Endothelial cell of umbilical vein (primary cell): ENCODE measurements around the gene C16orf87. TPM values are rescaled to one million over a fixed set of nuclear protein-coding genes. Genes with fewer than 3 reads are reported as not detected.

Experiments used
- polyA plus RNA-seq, 4 experiments: library from polyadenylated mRNA; depleted of rRNA in 3 of 4; stranded (reverse) in 3 of 4; unstranded in 1 of 4; fragments of >200 nt; gene quantifications; 2 replicates each; pipeline versions ENCODE4 v1.2.1 to v1.2.3, GENCODE V29; 2011 to 2012; ENCODE audit warnings: missing spikeins in 1 of 4
- small RNA-seq: library from RNA; depleted of rRNA; stranded (forward); fragments of <200 nt; gene quantifications from one replicate; pipeline ENCODE3, GENCODE V24; 2012; ENCODE audit warnings: low replicate concordance, low read depth; ENCODE audit not compliant: insufficient read depth, insufficient read length
- total RNA-seq: library from RNA; stranded (reverse); gene quantifications from 2 replicates; pipeline ENCODE4 v1.2.3, GENCODE V29; 2021

Gene C16orf87
- total and polyA plus RNA-seq, 2 donors (not counting 3 experiments of a cell fraction or from before 2014, with no cell fraction given): 2.4 to 8.5 TPM

Small RNA genes within 50 kb of the gene (small RNA-seq; reads per million reads assigned to genes)
- gene AC007225.2: not detected

Other genes starting within 250 kb of the C16orf87 start
- gene SHCBP1, start 209.8 kb downstream of the C16orf87 start, total RNA-seq: 42.2 and 44.9 TPM in 2 replicates
- 9.3 and 13.9 TPM in 2 replicates for gene SHCBP1, start 209.8 kb downstream of the C16orf87 start, polyA plus RNA-seq
- gene VPS35, start 142.0 kb downstream of the C16orf87 start, total RNA-seq: 101 and 102 TPM in 2 replicates
- 11.6 and 19.7 TPM in 2 replicates for gene VPS35, start 142.0 kb downstream of the C16orf87 start, polyA plus RNA-seq
- 31.1 and 34.9 TPM in 2 replicates for gene ORC6, start 141.5 kb downstream of the C16orf87 start, total RNA-seq
- 11.1 and 15.9 TPM in 2 replicates for gene ORC6, start 141.5 kb downstream of the C16orf87 start, polyA plus RNA-seq
- not detected in 2 replicates for gene MYLK3, start 82.8 kb downstream of the C16orf87 start, total RNA-seq
- 0.02 TPM in 1 of 2 replicates, not detected in the other for gene MYLK3, start 82.8 kb downstream of the C16orf87 start, polyA plus RNA-seq
- 16.1 and 17.9 TPM in 2 replicates for gene GPT2, start 53.2 kb upstream of the C16orf87 start, total RNA-seq
- gene GPT2, start 53.2 kb upstream of the C16orf87 start, polyA plus RNA-seq: 10.8 and 13.1 TPM in 2 replicates
- gene DNAJA2, start 142.5 kb upstream of the C16orf87 start, total RNA-seq: 57.5 and 61.4 TPM in 2 replicates
- gene DNAJA2, start 142.5 kb upstream of the C16orf87 start, polyA plus RNA-seq: 4.6 and 6.4 TPM in 2 replicates